ENCODE data around the gene AHDC1. TPM values are rescaled to one million over a fixed set of nuclear protein-coding genes. Genes with fewer than 3 reads are reported as not detected.

AHDC1 gene
- total and polyA plus RNA-seq, 2 of the 13 experiments (the other 11 are each of a cell fraction or from before 2014, with no cell fraction given), result 1.0 to 2.7 TPM

- in situ Hi-C loops (cut with HindIII; ENCODE audit: extremely low pct_ligation_motif_present, low pct_unique_long_range_greater_than_20kb), result no loop called here
- POLR2A ChIA-PET, result no interaction called here
- WGBS (ENCODE audit: low lambda C conversion rate), result 45% methylated on average over 4 of the region's 5 CpGs
- no peak overlapping the region for H3K4me3 ChIP-seq (replicated peaks in 1 of 3; ENCODE audit: insufficient read depth in 1 of 3, low read depth in 2 of 3, low read length in 3 of 3)
- peaks cover 1 to 15% of the 10 kb centered on the region in 2 experiments; a peak in 1 of 5 replicates for H3K27me3 ChIP-seq (ENCODE audit: control insufficient read depth in 1 of 2, insufficient read depth in 2 of 2, low read length in 2 of 2)
- ATAC-seq (no peak), FAIRE-seq (no peak), DNase-seq (ENCODE audit: low spot score) (no peak)
- no peak overlapping the region for H3K9ac ChIP-seq (ENCODE audit: insufficient read depth, low read depth, low read length)
- H3K27ac ChIP-seq (ENCODE audit: extremely low read length, insufficient read depth, low read length), result no peak overlapping the region
- no peaks in the 10 kb centered on the region for H3K79me2 ChIP-seq (ENCODE audit: insufficient read depth, low read length)
- 0 out of 2 replicates have a peak, but pooled peaks cover 6% of the 10 kb centered on the region for H3K4me1 ChIP-seq (ENCODE audit: insufficient read depth, low read length)
- intact Hi-C loops (cut with micrococcal nuclease; ENCODE audit: unreplicated experiment), result no loop called here
- no peak overlapping the region for H3K4me2 ChIP-seq (ENCODE audit: low read depth, low read length)
- no peak overlapping the region for H2AFZ ChIP-seq (ENCODE audit: low read length)
- H4K20me1 ChIP-seq (ENCODE audit: insufficient read depth, low read length), result no peaks in the 10 kb centered on the region
- H3K36me3 ChIP-seq (replicated peaks in 1 of 2; ENCODE audit: control insufficient read depth in 1 of 2, insufficient read depth in 2 of 2, low read length in 2 of 2), result no peaks in the 10 kb centered on the region
- BruUV-seq (replicated peaks), result no TSS peak
- CTCF ChIA-PET (ENCODE audit: low intra/inter-chr PET ratio, low total read pairs), result interaction anchor here (0.8 to 2.0 kb wide), 5 partner anchors 15 to 37 kb away, joined by 3 to 24 read pairs (median 4); no protein-coding TSS in a partner anchor
- no peaks in the 10 kb centered on the region for H3K9me3 ChIP-seq (ENCODE audit: low read length)
- TF ChIP-seq ZKSCAN1 (IDR thresholded peaks at IDR 0.05; ENCODE audit: low read length), result peak; percentile 71
- peak; percentile 74; the same call in 1 of the 2 replicates for TF ChIP-seq ZNF768 (CRISPR knock-in tag; IDR thresholded peaks at IDR 0.05)
- TF ChIP-seq, protein P1, sequence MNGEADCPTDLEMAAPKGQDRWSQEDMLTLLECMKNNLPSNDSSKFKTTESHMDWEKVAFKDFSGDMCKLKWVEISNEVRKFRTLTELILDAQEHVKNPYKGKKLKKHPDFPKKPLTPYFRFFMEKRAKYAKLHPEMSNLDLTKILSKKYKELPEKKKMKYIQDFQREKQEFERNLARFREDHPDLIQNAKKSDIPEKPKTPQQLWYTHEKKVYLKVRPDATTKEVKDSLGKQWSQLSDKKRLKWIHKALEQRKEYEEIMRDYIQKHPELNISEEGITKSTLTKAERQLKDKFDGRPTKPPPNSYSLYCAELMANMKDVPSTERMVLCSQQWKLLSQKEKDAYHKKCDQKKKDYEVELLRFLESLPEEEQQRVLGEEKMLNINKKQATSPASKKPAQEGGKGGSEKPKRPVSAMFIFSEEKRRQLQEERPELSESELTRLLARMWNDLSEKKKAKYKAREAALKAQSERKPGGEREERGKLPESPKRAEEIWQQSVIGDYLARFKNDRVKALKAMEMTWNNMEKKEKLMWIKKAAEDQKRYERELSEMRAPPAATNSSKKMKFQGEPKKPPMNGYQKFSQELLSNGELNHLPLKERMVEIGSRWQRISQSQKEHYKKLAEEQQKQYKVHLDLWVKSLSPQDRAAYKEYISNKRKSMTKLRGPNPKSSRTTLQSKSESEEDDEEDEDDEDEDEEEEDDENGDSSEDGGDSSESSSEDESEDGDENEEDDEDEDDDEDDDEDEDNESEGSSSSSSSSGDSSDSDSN (CRISPR knock-in tag; IDR thresholded peaks at IDR 0.05), result 0 out of 2 replicates have a peak, but pooled peaks have one; percentile 14
- TF ChIP-seq, protein P2, sequence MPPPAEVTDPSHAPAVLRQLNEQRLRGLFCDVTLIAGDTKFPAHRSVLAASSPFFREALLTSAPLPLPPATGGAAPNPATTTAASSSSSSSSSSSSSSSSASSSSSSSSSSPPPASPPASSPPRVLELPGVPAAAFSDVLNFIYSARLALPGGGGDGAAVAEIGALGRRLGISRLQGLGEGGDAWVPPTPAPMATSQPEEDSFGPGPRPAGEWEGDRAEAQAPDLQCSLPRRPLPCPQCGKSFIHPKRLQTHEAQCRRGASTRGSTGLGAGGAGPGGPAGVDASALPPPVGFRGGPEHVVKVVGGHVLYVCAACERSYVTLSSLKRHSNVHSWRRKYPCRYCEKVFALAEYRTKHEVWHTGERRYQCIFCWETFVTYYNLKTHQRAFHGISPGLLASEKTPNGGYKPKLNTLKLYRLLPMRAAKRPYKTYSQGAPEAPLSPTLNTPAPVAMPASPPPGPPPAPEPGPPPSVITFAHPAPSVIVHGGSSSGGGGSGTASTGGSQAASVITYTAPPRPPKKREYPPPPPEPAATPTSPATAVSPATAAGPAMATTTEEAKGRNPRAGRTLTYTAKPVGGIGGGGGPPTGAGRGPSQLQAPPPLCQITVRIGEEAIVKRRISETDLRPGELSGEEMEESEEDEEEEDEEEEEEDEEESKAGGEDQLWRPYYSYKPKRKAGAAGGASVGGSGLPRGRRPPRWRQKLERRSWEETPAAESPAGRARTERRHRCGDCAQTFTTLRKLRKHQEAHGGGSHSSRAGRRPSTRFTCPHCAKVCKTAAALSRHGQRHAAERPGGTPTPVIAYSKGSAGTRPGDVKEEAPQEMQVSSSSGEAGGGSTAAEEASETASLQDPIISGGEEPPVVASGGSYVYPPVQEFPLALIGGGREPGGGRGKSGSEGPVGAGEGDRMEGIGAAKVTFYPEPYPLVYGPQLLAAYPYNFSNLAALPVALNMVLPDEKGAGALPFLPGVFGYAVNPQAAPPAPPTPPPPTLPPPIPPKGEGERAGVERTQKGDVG (CRISPR knock-in tag; IDR thresholded peaks at IDR 0.05; ENCODE audit: borderline replicate concordance), result no peak
These were observed 40.6 kb upstream of the AHDC1 start for GRCh38 chr1:27644369-27645070.

All from HepG2 (cell line).